SJCRH30 (cell line): ENCODE results near the gene ODAD4. TPM values are rescaled to one million over a fixed set of nuclear protein-coding genes. Genes with fewer than 3 reads are reported as not detected.

ENCODE experiments used
- DNase-seq, 2 experiments: peaks; one replicate each; pipeline ENCODE4 v3.0.0-alpha.2; 2015 to 2020
- H3K27ac ChIP-seq: fragments of 250-450 bp; sonication (Bioruptor Pico); 2 replicates; pipeline ENCODE4 v1.5.1; 2020; ENCODE audit warnings: mild to moderate bottlenecking, moderate library complexity
- H3K27me3 ChIP-seq: fragments of 250-450 bp; sonication (Bioruptor Pico); 2 replicates; pipeline ENCODE4 v1.5.1; 2020; ENCODE audit warnings: mild to moderate bottlenecking, moderate library complexity
- H3K36me3 ChIP-seq: fragments of 250-450 bp; sonication (Bioruptor Pico); 2 replicates; pipeline ENCODE4 v1.5.1; 2020; ENCODE audit warnings: mild to moderate bottlenecking, moderate library complexity
- H3K4me1 ChIP-seq: fragments of 250-450 bp; sonication (Bioruptor Pico); 2 replicates; pipeline ENCODE4 v1.5.1; 2020; ENCODE audit warnings: mild to moderate bottlenecking, moderate library complexity
- H3K4me3 ChIP-seq: fragments of 250-450 bp; sonication (Bioruptor Pico); 2 replicates; pipeline ENCODE4 v1.5.1; 2020; ENCODE audit warnings: mild to moderate bottlenecking, moderate library complexity
- H3K9me3 ChIP-seq: fragments of 250-450 bp; sonication (Bioruptor Pico); replicated peaks from 2 replicates; pipeline ENCODE4 v1.5.1; 2020; ENCODE audit warnings: mild to moderate bottlenecking, moderate library complexity
- total RNA-seq: library from RNA; depleted of rRNA; stranded (reverse); fragments of >200 nt; shearing (Covaris generic); gene quantifications from 2 replicates; pipeline ENCODE4 v1.2.3, GENCODE V29; 2014; rRNA removed

ODAD4 gene
- 0.15 and 0.24 TPM in 2 replicates for total RNA-seq

GRCh38 chr17:41930009-41930832 lies at the start of gene ODAD4:
ODAD4 (plus strand) TSS chr17:41930617; CDS start chr17:41930724, 107 bp downstream.
- peak within 1 kb of the TSS; percentile 55 for H3K4me3 ChIP-seq
- H3K4me1 ChIP-seq = no peaks in the 10 kb centered on the region
- H3K36me3 ChIP-seq = no peaks in the 10 kb centered on the region
- H3K27ac ChIP-seq = no peak within 1 kb of the TSS
- H3K9me3 ChIP-seq = no peaks in the 10 kb centered on the region
- DNase-seq = peak; percentile 93
- no peaks in the 10 kb centered on the region for H3K27me3 ChIP-seq

- H3K4me3 ChIP-seq = no peak overlapping the region
- H3K36me3 ChIP-seq = peaks cover 71% of the 10 kb centered on the region
- no peak for DNase-seq
- H3K27ac ChIP-seq = no peak overlapping the region
- no peaks in the 10 kb centered on the region for H3K27me3 ChIP-seq
- H3K9me3 ChIP-seq = no peaks in the 10 kb centered on the region
- H3K4me1 ChIP-seq = no peaks in the 10 kb centered on the region
These were observed 47.7 kb upstream of the ODAD4 start for GRCh38 chr17:41882756-41883155.

- peak in 1 of 2 experiments; percentile 19 for DNase-seq
- no peak overlapping the region for H3K4me3 ChIP-seq
- no peaks in the 10 kb centered on the region for H3K27me3 ChIP-seq
These were observed 44.7 kb upstream of the ODAD4 start for GRCh38 chr17:41885733-41886132.

GRCh38 chr17:41888332-41888965 lies 42.0 kb upstream of the ODAD4 start:
- Histone ChIP-seq H3K9me3 (no peaks in the 10 kb centered on the region), H3K36me3 (peaks cover 79% of the 10 kb centered on the region), H3K27ac (no peak overlapping the region), H3K27me3 (no peaks in the 10 kb centered on the region), H3K4me1 (no peaks in the 10 kb centered on the region), H3K4me3 (no peak overlapping the region)
- no peak for DNase-seq

More at GRCh38 chr17:41885733-41886132, 44.7 kb upstream of the ODAD4 start:
- Histone ChIP-seq H3K4me1 (no peaks in the 10 kb centered on the region), H3K9me3 (no peaks in the 10 kb centered on the region), H3K36me3 (peaks cover 73% of the 10 kb centered on the region), H3K27ac (no peak overlapping the region)

GRCh38 chr17:41891135-41892020 lies 39.0 kb upstream of the ODAD4 start:
- no peak for DNase-seq
- Histone ChIP-seq H3K9me3 (no peaks in the 10 kb centered on the region), H3K36me3 (peaks cover 75% of the 10 kb centered on the region)

GRCh38 chr17:41892021-41892376 lies 38.4 kb upstream of the ODAD4 start:
- Histone ChIP-seq H3K27me3 (no peaks in the 10 kb centered on the region), H3K36me3 (peaks cover 77% of the 10 kb centered on the region), H3K9me3 (no peaks in the 10 kb centered on the region), H3K4me1 (no peaks in the 10 kb centered on the region), H3K4me3 (no peak overlapping the region), H3K27ac (no peak overlapping the region)
- DNase-seq = no peak

More at GRCh38 chr17:41891135-41892020, 39.0 kb upstream of the ODAD4 start:
- H3K4me3 ChIP-seq = no peak overlapping the region
- H3K4me1 ChIP-seq = no peaks in the 10 kb centered on the region
- H3K27ac ChIP-seq = no peak overlapping the region
- no peaks in the 10 kb centered on the region for H3K27me3 ChIP-seq

- Histone ChIP-seq H3K4me1 (no peaks in the 10 kb centered on the region), H3K27me3 (no peaks in the 10 kb centered on the region), H3K27ac (no peak overlapping the region), H3K4me3 (no peak overlapping the region), H3K36me3 (peaks cover 83% of the 10 kb centered on the region), H3K9me3 (no peaks in the 10 kb centered on the region)
- no peak for DNase-seq
These were observed 37.0 kb upstream of the ODAD4 start for GRCh38 chr17:41893384-41893783.

GRCh38 chr17:41894791-41895331 lies 35.6 kb upstream of the ODAD4 start:
- H3K4me1 ChIP-seq = no peaks in the 10 kb centered on the region
- no peak for DNase-seq
- H3K27ac ChIP-seq = no peak overlapping the region
- peaks cover 80% of the 10 kb centered on the region for H3K36me3 ChIP-seq
- H3K9me3 ChIP-seq = no peaks in the 10 kb centered on the region
- H3K4me3 ChIP-seq = no peak overlapping the region
- no peaks in the 10 kb centered on the region for H3K27me3 ChIP-seq

GRCh38 chr17:41895617-41896016 lies 34.8 kb upstream of the ODAD4 start:
- Histone ChIP-seq H3K27me3 (no peaks in the 10 kb centered on the region), H3K36me3 (peaks cover 80% of the 10 kb centered on the region), H3K4me3 (no peak overlapping the region), H3K27ac (no peak overlapping the region), H3K9me3 (no peaks in the 10 kb centered on the region), H3K4me1 (no peaks in the 10 kb centered on the region)
- DNase-seq = no peak

- H3K4me1 ChIP-seq = no peaks in the 10 kb centered on the region
- H3K27ac ChIP-seq = no peak overlapping the region
- DNase-seq = no peak
- no peaks in the 10 kb centered on the region for H3K27me3 ChIP-seq
- H3K36me3 ChIP-seq = peaks cover 79% of the 10 kb centered on the region
- no peak overlapping the region for H3K4me3 ChIP-seq
- no peaks in the 10 kb centered on the region for H3K9me3 ChIP-seq
These were observed 33.7 kb upstream of the ODAD4 start for GRCh38 chr17:41896726-41897125.

GRCh38 chr17:41901646-41902045 lies 28.8 kb upstream of the ODAD4 start:
- H3K9me3 ChIP-seq = no peaks in the 10 kb centered on the region
- H3K4me3 ChIP-seq = no peak overlapping the region
- no peaks in the 10 kb centered on the region for H3K27me3 ChIP-seq
- H3K4me1 ChIP-seq = no peaks in the 10 kb centered on the region
- DNase-seq = no peak
- H3K27ac ChIP-seq = no peak overlapping the region
- H3K36me3 ChIP-seq = peaks cover 81% of the 10 kb centered on the region

GRCh38 chr17:41904242-41904841 lies 26.1 kb upstream of the ODAD4 start:
- DNase-seq = no peak
- no peaks in the 10 kb centered on the region for H3K4me1 ChIP-seq
- H3K27ac ChIP-seq = no peak overlapping the region
- H3K27me3 ChIP-seq = no peaks in the 10 kb centered on the region
- H3K9me3 ChIP-seq = no peaks in the 10 kb centered on the region
- peaks cover 81% of the 10 kb centered on the region for H3K36me3 ChIP-seq
- H3K4me3 ChIP-seq = no peak overlapping the region

- no peak for DNase-seq
- H3K9me3 ChIP-seq = no peaks in the 10 kb centered on the region
- H3K27ac ChIP-seq = no peak overlapping the region
- no peak overlapping the region for H3K4me3 ChIP-seq
- H3K27me3 ChIP-seq = no peaks in the 10 kb centered on the region
- H3K36me3 ChIP-seq = peaks cover 83% of the 10 kb centered on the region
- H3K4me1 ChIP-seq = no peaks in the 10 kb centered on the region
These were observed 25.2 kb upstream of the ODAD4 start for GRCh38 chr17:41905172-41905571.

- no peaks in the 10 kb centered on the region for H3K9me3 ChIP-seq
- no peaks in the 10 kb centered on the region for H3K27me3 ChIP-seq
- H3K4me3 ChIP-seq = no peak overlapping the region
- H3K4me1 ChIP-seq = no peaks in the 10 kb centered on the region
- peaks cover 84% of the 10 kb centered on the region for H3K36me3 ChIP-seq
- no peak for DNase-seq
- no peak overlapping the region for H3K27ac ChIP-seq
These were observed 23.8 kb upstream of the ODAD4 start for GRCh38 chr17:41906465-41907184.
